GM18508 (cell line): ENCODE results near the gene AGAP1.

Source experiments
- ATAC-seq: cut with Tn5 transposase; IDR thresholded peaks from one replicate; pipeline ENCODE4 v1.9.1; 2021; ENCODE audit warnings: moderate number of reproducible peaks; ENCODE audit not compliant: insufficient read depth, unreplicated experiment

Gene AGAP1

GRCh38 chr2:235485362-235485761 lies 8.5 kb upstream of the AGAP1 start:
- ATAC-seq: no peak

GRCh38 chr2:235486729-235487128 lies 7.1 kb upstream of the AGAP1 start:
- ATAC-seq: no peak

DNA sequence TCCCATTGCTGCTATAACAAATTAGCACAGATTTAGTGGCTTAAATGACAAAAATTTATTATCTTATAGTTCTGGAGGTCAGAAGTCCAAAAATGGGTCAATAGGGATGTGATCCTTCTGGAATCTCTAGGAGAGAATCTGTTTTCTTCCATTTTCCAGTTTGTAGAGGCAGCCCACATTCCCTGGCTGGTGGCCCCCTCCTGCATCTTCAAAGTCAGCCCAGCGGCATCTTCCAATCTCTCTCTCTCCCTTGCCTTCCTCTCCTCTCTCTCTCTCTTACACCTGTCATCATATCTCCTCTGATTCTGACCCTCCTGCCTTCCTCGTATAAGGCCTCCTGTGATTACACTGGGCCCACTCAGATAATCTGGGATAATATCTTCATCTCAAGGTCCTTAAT lies 3.9 kb upstream of the AGAP1 start:
- no peak for ATAC-seq

DNA sequence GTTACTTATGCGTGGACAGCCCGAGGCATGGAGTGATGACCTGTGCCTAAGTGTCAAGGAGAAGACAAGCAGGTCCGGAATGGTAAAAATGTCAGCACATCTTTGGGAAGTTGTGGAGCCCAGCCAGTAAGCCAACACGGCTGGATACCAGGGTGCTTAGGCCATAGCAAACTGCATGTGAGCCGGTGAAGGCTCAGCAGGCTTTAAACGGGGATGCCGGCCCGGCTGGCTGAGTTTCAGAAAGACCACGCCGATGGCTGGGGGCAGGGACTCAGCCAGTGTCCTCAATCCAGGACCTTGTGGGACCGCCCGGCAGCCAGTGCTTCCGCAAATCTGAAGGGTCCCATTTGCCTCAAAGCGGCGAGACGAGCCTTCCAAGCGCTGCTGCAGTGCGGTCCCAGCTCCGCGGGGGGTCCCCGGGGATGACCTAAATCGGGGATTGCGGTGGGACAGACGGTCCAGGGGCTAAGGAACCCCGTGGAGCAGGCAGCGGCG lies 946 bp upstream of the AGAP1 start:
- no peak for ATAC-seq

GRCh38 chr2:235493402-235493774 lies 455 bp upstream of the AGAP1 start:
- ATAC-seq: no peak

- no peak for ATAC-seq
Observed at GRCh38 chr2:235494716-235495372, 1.0 kb downstream of the AGAP1 start.

DNA sequence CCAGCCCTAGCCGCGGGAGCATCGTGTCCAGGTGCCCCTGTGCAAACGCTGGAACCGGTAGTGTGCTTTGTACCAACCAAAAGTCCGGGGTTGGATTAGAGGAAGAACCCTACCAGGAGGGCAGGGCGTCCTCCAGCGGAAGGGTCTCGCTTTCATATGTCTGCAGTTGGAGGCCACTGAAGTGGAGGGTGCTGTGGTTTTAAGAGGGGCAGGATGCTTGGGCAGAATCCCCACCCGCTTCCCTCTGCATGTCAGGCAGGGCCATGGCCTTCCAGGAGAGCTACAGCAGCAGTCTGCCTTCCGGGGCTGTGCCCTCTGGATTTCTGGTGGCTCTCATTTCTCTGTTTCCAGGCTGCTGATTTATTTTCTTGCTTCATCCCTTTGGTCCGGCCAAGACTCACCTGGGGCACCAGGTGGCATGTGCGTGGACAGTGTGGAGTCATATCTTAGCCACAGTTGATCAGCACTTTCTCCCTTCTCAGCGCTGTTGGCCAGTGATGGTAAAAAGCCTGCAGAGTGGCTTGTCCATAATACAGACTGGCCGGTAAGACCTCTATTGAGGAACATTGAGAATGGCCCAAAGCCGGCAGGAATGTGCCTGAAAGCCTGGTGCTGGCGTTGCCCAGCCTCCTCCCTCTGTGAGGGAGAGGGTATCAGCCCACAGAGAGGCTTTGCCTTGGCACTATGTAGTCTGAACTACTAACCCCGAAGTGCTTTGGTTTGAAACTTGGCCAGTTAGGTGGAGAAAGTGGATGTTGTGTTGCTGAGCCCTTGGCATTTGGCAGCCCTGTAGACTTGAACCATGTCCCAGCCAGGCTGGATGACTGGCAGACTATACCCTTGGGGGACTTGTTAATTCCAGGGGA lies 1.8 kb downstream of the AGAP1 start:
- no peak for ATAC-seq

DNA sequence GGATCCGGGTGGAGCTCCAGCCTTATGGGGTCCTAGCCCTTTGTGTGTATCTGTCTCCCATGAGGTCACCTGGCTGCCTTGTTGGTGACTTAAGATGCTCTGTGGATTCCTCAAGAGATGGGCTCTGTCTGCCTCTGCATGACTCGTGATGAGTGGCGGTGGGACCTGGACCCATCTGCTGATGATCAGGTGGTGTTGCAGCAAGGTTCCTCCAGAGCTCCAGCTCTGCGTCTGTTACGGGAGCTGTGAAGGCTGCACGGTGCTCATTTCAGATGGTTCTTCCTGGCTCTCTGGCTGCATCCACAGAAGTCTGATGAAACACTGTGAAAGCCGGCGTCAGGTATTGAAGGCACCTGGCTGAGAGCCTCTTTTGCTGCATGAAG lies 2.4 kb downstream of the AGAP1 start:
- ATAC-seq: no peak

DNA sequence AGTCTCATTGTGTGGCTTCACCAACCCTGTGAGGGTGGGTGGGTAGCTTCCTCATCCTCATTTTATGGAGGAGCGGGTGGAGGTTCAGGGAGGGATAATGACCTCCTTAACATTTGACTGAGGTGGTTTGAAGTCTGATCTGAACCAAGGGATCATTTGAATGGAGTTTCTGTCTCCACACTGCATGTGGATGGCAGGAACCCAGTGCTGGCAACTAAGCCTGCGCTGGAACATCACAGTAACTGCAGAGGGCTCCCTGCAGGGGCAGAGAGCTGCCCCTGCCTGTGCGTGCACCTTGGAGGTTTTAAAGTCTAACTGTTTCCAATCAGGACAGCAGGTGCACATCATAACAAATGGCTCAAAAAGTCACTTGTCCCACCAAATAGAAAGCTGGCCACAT lies 3.3 kb downstream of the AGAP1 start:
- no peak for ATAC-seq

GRCh38 chr2:235498541-235498940 lies 4.7 kb downstream of the AGAP1 start:
- ATAC-seq: no peak

- no peak for ATAC-seq
Observed at GRCh38 chr2:235498946-235499812, 5.3 kb downstream of the AGAP1 start.

DNA sequence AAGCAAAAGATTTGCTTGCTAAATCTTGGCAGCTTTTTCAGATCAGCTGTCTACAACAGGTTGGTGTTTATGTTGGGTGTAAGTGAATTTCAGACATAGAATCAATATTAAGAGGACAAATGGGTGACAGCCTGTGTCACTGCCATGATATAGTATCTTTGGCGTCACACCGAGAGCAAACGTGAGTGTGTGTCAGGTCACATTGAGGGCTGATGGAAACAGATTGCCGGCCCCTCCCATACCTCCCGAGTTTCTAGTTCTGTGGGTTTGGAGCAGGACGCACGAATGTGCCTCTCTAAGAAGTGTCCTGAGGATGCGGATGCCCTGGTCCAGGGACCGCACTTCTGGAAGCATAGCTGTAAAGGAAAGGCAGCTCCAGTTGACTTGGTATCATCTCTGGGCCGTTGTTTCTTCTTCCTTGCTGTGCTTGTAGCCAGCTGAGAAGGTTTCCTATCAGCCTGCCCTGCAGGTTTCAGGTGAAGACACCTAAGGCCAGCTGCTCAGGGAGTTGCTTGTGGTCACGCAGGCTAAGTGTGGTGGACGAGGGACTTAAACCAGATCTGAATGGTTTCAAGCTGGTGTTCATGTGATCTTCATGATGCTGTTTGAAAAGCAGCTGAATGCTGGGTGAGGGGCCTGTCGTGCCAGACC lies 6.4 kb downstream of the AGAP1 start:
- no peak for ATAC-seq

- no peak for ATAC-seq
Observed at GRCh38 chr2:235500761-235501672, 7.2 kb downstream of the AGAP1 start.

DNA sequence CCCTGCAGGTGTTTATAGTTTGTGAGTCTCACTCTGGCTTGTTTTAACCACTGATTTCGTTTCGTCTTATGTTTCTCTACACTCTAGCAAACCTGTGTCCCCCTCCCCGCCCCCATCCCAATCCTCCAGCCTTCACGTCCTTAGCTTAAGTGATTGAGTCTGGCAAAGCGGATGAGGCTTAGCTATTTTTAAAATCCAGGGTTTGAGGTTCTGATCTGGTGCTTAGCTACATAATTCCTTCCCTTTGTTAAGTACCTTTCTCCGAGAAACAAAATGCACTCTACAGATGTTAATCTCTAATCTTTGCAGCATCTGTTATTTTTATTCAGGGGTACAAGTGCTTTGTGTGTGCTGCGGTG lies 7.8 kb downstream of the AGAP1 start:
- ATAC-seq: no peak

DNA sequence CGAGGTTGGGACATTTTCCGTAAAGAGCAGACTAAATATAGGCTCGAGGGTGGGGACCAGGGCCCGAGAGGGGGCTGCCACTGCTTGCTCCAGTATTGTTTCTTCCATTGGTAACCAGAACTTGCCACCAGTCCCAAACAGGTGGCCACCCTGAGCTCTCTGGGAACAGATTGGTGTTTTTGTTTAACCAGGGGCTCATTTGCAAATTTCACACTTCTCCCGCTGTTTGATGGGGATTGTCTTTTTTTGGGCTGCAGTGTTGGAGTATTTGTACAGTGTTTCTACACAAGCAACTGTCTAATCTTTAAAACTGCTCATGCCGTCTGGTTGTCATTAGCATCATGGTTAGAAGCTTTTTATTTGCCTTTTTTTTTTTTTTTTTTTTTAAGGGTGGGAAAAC lies 8.5 kb downstream of the AGAP1 start:
- no peak for ATAC-seq

DNA sequence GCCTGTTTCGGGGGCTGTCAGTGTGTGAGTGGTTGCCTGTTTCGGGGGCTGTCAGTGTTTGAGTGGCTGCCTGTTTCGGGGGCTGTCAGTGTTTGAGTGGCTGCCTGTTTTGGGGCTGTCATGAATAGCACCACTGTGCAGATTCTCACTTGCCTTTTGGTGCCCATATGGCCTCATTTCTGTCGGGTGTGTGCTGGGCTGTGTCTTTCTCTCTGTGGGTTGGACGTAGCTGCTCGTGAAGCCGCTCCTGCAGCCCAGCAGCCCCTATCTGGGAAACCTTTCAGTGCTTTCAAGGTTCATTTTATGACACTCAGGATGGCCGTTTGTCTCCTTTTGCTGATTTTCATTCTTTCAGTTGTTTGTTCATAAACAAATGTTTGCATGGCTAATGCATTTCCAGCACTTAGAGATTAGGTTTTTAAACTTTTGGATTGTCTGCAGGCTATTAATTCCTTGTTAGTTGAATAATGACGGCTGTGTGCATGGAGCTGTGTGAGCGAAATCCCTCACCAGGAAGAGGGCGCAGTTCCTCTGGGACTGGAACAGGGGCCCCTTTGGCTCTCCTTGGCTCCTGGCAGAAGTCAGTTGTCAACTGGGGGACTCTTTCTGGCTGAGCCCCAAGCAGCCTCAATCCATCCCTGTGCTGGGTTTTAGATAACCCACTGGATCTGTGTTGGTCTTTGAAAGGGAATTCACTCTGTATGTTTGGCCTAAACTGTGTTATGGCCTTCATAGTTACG lies 10.8 kb downstream of the AGAP1 start:
- no peak for ATAC-seq

GRCh38 chr2:235505181-235505741 lies 11.4 kb downstream of the AGAP1 start:
- no peak for ATAC-seq

DNA sequence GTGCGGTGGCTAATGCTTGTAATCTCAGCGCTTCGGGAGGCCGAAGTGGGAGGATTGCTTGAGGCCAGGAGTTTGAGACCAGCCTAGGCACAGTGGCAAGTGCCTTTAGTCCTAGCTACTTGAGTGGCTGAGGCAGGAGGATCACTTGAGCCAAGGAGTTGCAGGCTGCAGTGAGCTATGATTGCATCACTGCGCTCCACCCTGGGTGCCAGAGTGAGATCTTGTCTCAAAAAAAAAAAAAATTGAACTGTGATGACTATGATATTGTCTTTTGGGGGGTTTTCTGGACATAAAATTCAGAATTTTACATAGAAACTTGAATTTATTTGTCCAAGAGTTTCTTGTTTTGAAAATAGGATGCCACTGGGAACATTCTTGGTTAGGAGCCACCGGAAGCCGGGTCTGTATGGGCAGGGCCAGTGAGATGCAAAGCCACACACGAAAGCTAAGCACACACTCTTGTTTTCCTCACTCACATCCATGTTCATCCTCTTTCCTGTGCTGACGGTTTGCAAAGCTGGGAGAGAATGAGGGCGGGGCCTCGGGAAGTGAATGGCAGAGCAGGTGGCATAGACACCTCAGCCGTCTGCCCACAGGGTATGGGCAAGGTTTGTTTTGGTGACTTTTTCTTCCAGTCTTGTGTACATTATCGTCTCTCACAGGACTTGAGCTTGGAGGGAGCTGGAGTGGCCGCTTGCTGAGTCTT lies 12.6 kb downstream of the AGAP1 start:
- no peak for ATAC-seq
